ENCODE measurements around the gene NLRP8.
"Not testable (repeated sequence)": the region's sequence is repeated elsewhere in the genome, so short reads cannot be mapped to it uniquely, and the experiment has no call there.

DNA sequence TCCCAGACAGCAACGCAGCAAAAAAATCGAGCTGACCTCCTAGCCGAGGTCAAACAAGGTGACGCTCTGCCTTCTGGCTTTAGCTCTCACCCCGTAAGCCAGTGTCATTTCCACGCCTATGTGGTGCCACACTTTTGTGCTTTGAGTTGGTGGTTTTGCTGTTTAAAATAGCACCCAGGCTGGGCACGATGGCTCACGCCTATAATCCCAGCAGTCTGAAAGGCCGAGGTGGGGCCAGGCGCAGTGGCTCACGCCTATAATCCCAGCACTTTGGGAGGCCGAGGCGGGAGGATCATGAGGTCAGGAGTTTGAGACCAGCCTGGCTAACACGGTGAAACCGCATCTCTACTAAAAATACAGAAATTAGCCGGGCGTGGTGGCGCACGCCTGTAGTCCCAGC is 2.9 kb downstream of the NLRP8 start:
- not testable (repeated sequence) for TF ChIP-seq POLR2A, POLR2AphosphoS5, TAF1, POU2F2 (IDR thresholded peaks at IDR 0.05; ENCODE audit: low read depth, low read length)

All from GM12891 (cell line).